Measurements from ENCODE around the gene MAPKAP1.

MAPKAP1 gene

DNA sequence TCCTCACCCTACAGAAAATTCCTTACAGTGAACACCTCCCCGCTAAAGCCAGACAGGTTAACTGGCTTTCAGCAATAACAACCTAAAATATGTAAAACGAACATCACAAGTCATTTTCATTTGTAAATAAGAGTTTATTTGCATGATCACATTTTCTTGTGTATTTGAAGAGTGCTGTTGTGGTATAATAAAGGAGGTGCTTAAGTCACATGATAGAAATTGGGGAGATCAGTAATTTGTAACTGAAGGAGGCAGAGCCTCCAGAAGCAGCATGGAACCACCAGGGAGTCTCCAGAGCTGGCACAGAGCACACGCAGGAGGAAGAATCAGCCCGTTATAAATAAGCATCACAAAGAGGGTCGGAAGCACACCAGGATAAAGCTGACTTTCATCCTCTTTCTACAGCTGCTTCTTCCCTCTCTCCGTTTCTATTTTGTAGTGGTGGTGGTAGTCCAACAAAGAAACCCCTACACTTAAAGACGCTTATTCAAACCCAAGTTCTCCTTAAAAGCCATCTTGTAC is 210.6 kb downstream of the MAPKAP1 start:
- H3K27me3 ChIP-seq (ENCODE audit: insufficient read depth, low read length, poor library complexity), result no peaks in the 10 kb centered on the region
- TF ChIP-seq EZH2 (IDR thresholded peaks at IDR 0.05; ENCODE audit: borderline replicate concordance, low read depth, low read length, severe bottlenecking), result no peak
- TF ChIP-seq, protein P1, sequence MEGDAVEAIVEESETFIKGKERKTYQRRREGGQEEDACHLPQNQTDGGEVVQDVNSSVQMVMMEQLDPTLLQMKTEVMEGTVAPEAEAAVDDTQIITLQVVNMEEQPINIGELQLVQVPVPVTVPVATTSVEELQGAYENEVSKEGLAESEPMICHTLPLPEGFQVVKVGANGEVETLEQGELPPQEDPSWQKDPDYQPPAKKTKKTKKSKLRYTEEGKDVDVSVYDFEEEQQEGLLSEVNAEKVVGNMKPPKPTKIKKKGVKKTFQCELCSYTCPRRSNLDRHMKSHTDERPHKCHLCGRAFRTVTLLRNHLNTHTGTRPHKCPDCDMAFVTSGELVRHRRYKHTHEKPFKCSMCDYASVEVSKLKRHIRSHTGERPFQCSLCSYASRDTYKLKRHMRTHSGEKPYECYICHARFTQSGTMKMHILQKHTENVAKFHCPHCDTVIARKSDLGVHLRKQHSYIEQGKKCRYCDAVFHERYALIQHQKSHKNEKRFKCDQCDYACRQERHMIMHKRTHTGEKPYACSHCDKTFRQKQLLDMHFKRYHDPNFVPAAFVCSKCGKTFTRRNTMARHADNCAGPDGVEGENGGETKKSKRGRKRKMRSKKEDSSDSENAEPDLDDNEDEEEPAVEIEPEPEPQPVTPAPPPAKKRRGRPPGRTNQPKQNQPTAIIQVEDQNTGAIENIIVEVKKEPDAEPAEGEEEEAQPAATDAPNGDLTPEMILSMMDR (IDR thresholded peaks at IDR 0.05; ENCODE audit: borderline replicate concordance, extremely low read depth, low read length, poor library complexity, severe bottlenecking), result no peak
- no peak overlapping the region for H3K9ac ChIP-seq (ENCODE audit: low read depth, low read length)
- no peak overlapping the region for H3K27ac ChIP-seq (ENCODE audit: low read length)
- DNase-seq (no peak), ATAC-seq (ENCODE audit: insufficient read depth, low read depth) (no peak)
- no peaks in the 10 kb centered on the region for H3K4me1 ChIP-seq (ENCODE audit: insufficient read depth, low read length)
- no peaks in the 10 kb centered on the region for H3K9me3 ChIP-seq (ENCODE audit: insufficient read depth, low read length, severe bottlenecking)
- H4K20me1 ChIP-seq (ENCODE audit: insufficient read depth, low read length), result no peaks in the 10 kb centered on the region
- H3K4me3 ChIP-seq (ENCODE audit: low read depth in 1 of 2, low read length in 2 of 2), result no peak overlapping the region
- no peaks in the 10 kb centered on the region for H3K79me2 ChIP-seq (ENCODE audit: insufficient read depth, low read length)
- H3K4me2 ChIP-seq (ENCODE audit: insufficient read depth, low read length), result no peak overlapping the region
- H3K36me3 ChIP-seq (ENCODE audit: insufficient read depth, low read length), result no peaks in the 10 kb centered on the region; the same call in 1 of the 2 replicates
- no peak overlapping the region for H2AFZ ChIP-seq (ENCODE audit: low read depth, low read length)

DNA sequence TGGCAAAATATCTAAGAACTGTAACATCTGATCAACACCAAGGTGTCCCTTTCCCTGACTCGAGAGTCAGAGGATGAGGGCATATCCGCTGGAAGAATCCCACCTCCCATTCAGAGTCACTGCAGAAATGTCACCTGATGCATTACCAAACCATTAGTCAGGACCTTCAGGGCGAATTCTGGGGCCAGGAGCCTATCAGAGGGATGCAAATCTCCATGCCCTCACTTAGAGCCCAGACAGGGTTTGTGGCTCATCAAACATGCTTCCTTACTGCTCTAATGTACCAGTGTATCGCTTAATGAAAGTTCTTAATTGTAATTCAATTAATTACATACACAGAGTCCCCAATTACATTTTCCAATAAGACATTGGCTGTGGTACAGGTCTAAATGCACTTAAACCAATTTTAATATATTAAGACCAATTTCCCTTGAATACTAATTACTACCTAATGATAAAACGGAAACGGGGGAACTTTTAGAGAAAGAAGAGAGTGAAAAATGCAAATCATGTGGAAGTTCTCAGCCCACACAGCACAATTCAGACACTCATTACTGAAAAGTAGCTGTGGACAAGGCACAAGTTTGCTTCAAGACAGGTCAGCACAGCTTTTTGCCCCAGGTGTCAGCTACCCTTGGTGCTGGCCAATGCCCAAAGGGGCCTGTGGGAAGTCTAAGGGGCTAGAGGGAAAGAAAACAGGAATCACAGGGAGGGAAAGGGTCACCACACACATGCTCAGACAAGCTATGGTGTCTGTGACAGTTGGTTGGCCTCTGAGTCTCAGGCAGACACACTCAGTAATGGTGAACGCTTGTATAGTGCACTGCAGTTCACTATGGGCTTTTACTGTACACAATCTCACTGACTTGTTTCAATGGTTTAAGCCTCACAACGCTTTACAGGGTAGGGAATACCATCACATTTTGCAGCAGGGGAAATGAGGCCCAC is 211.6 kb downstream of the MAPKAP1 start:
- no peaks in the 10 kb centered on the region for H3K27me3 ChIP-seq (ENCODE audit: insufficient read depth, low read length, poor library complexity)
- DNase-seq (no peak), ATAC-seq (ENCODE audit: insufficient read depth, low read depth) (no peak)
- no peaks in the 10 kb centered on the region; the same call in 1 of the 2 replicates for H3K36me3 ChIP-seq (ENCODE audit: insufficient read depth, low read length)
- no peak overlapping the region for H3K4me3 ChIP-seq (ENCODE audit: low read depth in 1 of 2, low read length in 2 of 2)
- H2AFZ ChIP-seq (ENCODE audit: low read depth, low read length), result no peak overlapping the region
- H4K20me1 ChIP-seq (ENCODE audit: insufficient read depth, low read length), result no peaks in the 10 kb centered on the region
- no peak for TF ChIP-seq EZH2 (IDR thresholded peaks at IDR 0.05; ENCODE audit: borderline replicate concordance, low read depth, low read length, severe bottlenecking)
- TF ChIP-seq, protein P1 (IDR thresholded peaks at IDR 0.05; ENCODE audit: borderline replicate concordance, extremely low read depth, low read length, poor library complexity, severe bottlenecking), result no peak
- no peak overlapping the region for H3K4me2 ChIP-seq (ENCODE audit: insufficient read depth, low read length)
- no peaks in the 10 kb centered on the region for H3K4me1 ChIP-seq (ENCODE audit: insufficient read depth, low read length)
- H3K9me3 ChIP-seq (ENCODE audit: insufficient read depth, low read length, severe bottlenecking), result no peaks in the 10 kb centered on the region
- no peaks in the 10 kb centered on the region for H3K79me2 ChIP-seq (ENCODE audit: insufficient read depth, low read length)
- no peak overlapping the region for H3K27ac ChIP-seq (ENCODE audit: low read length)
- no peak overlapping the region for H3K9ac ChIP-seq (ENCODE audit: low read depth, low read length)

DNA sequence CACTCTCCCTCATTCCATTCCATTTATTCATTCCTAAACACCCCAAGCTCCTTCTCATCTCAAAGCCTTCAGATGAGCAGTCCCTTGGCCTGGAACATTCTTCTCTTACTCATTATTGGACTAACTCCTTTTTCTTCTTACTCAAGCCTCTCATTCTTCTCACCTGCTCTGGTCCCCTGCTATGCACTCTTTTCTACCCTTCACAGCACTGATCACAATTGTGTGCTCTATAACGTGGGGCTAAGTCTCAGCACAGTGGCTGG is 212.4 kb downstream of the MAPKAP1 start:
- Histone ChIP-seq H3K27ac (ENCODE audit: low read length) (no peak overlapping the region), H3K79me2 (ENCODE audit: insufficient read depth, low read length) (no peaks in the 10 kb centered on the region), H4K20me1 (ENCODE audit: insufficient read depth, low read length) (no peaks in the 10 kb centered on the region), H2AFZ (ENCODE audit: low read depth, low read length) (no peak overlapping the region), H3K4me3 (ENCODE audit: low read depth in 1 of 2, low read length in 2 of 2) (no peak overlapping the region), H3K36me3 (ENCODE audit: insufficient read depth, low read length) (no peaks in the 10 kb centered on the region; the same call in 1 of the 2 replicates), H3K9me3 (ENCODE audit: insufficient read depth, low read length, severe bottlenecking) (no peaks in the 10 kb centered on the region), H3K27me3 (ENCODE audit: insufficient read depth, low read length, poor library complexity) (no peaks in the 10 kb centered on the region), H3K4me2 (ENCODE audit: insufficient read depth, low read length) (no peak overlapping the region), H3K4me1 (ENCODE audit: insufficient read depth, low read length) (no peaks in the 10 kb centered on the region), H3K9ac (ENCODE audit: low read depth, low read length) (no peak overlapping the region)
- DNase-seq (no peak), ATAC-seq (ENCODE audit: insufficient read depth, low read depth) (no peak)
- TF ChIP-seq EZH2 (IDR thresholded peaks at IDR 0.05; ENCODE audit: borderline replicate concordance, low read depth, low read length, severe bottlenecking), result no peak
- TF ChIP-seq, protein P1 (IDR thresholded peaks at IDR 0.05; ENCODE audit: borderline replicate concordance, extremely low read depth, low read length, poor library complexity, severe bottlenecking), result no peak

All from DND-41 (cell line).